Activated CD4-positive, alpha-beta T cell treated with anti-CD3 and anti-CD28 coated beads for 1 hour (primary cell): Measurements from ENCODE around the gene SLC16A5.

Source experiments
- DNase-seq: peaks from one replicate; pipeline ENCODE4 v3.0.0-alpha.2; 2020

SLC16A5 gene

DNA sequence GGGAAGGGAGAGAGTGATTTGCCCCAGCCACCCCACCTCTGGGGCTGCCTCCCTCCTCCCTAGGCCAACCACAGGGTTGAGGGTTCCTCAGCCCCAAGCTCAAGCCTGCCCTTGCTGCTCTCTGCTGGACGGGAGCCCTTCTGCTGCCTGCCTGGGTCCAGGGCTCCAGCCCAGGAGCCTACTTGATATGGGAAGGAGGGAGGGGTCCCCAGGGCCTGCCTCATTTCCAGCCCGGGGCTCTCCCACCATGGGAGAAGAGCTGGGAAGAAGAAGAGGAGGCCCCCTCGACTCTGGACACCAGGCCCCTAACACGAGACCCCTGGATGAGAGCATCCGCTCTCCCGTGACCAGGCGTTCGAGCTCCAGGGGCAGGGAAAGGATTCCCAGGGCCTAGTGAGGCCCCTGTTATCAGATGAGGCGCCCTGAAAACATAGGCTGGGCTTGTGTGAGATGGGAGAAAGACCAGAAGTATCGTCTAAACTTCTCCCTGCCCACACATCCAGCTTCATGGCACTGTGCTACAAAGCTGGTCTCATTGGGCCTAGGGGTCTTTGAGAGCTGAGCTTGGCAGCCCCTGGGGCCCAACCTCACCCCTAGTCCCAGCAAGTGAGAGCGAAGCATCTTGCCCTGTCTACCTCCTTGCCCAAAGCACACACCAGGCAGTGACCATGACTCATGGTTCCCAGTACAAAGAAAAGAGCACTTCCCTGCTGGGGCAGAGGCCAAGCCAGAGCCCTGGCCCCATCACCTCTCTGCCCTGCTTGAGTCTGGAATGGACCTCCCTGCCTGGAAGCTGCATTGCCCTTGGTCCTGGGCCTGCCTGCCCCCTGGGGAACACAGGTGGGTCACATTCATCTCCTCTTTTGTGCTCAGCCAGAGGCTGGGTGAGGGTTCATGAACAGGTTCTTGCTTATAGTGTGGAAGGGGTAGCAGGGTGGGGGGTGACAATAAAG, 987 bp downstream of the SLC16A5 start:
- DNase-seq = no peak

DNA sequence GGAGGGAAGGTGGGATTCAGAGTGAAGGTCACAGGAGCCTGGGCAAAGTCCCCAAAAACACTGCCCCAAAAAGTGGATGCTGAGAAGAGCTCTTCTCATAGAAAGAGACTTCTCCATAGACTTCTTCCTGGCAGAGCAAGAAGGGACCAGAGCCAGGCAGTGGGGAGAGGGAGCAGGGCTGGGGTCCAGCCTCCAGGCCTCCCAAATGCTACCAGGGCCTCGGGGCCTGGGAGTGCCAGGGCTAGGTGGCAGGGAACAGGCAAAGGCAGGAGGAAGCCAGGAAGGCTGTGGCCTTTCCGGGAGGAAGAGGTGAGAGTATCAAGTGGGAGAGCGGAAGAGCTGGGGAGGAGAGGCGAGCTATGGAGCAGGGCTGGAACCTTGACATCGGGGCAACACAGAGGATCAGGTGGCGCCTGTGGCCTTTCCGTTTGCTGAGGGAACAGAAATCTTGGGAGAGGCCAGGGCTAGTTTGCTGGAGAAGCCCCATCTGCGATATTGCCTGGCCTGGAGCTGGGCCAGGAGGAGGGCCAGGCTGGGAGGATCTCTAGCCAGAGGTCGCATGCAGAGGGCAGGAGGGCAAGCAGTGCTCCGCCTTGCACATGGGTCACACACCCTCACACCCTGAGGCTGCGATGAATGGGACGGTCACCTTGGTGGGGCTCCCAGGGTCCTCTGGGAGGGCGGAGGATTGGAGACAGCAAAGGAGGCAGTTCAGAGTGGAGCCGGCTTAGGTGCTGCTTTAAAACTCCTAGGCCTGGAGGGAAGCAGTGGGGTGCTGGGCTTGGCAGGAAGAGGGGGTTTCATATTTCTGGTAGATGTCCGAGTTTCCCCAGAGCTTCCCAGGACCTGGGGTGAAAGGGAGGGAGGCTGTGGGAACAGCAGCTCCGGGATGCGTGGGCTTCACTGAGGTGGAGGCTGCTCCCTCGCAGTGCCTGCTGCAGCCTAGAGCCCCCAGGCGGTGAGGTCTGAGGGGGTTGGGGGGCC, 3.4 kb downstream of the SLC16A5 start:
- DNase-seq = no peak

DNA sequence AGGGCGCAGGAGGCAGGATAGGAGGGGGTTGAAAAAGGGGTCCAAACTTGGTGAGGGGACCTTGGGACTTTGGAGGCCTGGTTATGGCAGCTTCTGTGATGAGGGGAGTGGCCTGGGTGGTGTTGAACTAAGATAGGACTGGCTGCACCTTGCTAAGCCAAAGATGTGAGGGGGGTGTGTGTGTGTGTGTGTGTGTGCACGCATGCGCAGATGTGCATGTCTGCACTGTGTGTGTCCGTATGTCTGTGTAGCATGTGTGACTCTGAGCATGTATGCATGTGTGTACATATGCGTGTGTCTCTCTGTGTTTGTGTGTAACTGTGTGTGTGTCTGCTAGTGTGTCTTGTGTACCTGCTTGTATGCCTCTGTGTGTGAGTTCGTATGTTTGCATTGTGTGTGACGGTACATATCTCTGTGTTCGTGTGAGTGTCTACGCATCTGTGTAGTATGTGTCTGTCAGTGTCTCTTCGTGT, 4.1 kb downstream of the SLC16A5 start:
- no peak for DNase-seq

DNA sequence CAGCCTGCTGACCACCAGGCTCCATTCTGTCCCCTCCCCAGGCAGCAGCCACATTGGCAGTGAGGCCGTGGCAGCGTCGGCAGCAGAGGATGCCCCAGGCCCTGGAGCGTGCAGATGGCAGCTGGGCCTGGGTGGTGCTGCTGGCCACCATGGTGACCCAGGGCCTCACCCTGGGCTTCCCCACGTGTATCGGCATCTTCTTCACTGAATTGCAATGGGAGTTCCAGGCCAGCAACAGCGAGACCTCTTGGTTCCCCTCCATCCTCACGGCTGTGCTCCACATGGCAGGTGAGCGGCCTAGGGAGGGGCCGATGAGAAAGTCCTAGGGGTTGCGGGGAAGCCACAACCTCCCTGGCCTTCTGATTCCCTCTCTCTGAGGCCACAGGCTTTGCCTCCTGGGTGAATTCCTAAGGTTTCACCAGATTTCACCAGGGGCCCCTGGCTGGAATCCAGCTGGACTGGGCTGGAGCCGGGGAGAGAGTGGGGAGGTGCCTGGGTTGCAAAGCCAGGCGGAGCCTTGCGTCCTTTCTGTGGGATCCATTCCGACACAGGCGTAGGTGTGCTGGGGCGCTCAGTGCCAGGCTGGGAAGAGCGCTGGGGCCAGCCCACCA, 5.9 kb downstream of the SLC16A5 start:
- DNase-seq = no peak

DNA sequence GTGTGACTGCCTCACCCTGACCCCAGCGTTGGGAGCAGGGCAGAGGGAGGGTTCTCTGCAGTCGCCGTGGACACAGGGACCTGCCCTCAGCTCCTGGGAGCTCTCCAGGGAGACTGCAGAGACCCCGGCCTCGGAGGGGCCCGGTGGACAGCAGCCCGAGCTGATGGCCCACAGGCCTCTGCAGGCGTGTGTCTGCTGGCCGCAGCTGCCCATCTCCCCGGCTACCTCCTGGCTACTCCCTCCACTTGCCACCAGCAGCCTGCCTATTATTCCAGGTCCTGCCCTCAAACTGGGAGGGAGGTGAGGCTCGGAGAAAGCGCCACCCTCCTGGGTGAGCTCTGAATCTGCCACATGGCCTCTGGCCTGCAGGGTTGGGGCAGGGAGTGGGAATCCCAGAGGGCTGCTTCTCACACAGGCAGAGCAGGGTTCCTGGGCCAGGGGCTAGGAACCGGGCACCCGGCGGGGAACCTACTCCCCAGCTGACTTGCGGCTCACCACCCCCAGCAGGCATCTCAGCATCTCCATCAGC, 7.2 kb downstream of the SLC16A5 start:
- DNase-seq = no peak

DNA sequence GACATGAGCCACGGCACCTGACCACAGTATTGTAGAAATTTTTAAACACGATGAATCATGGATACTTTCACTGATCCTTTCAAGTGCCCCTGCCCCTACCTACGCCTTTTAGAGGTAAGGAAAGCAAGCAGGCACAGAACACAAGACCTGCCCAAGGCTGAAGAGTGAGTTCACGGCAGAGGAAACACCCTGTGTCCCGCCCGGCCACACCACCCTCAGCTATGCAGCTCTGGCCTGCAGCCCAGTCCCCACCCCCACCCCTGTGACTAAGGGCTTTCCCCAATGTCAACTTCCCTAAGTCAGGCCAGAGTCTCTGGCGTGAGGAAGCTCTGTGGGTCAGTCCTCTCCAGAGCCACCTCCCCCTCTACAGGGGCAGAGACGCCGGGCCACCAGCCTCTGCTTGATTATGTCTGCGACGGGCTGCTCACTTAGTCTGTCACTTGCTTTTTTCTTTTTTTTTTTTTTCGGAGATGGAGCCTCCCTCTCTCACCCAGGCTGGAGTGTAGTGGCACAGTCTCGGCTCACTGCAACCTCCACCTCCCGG, 8.4 kb downstream of the SLC16A5 start:
- no peak for DNase-seq

DNA sequence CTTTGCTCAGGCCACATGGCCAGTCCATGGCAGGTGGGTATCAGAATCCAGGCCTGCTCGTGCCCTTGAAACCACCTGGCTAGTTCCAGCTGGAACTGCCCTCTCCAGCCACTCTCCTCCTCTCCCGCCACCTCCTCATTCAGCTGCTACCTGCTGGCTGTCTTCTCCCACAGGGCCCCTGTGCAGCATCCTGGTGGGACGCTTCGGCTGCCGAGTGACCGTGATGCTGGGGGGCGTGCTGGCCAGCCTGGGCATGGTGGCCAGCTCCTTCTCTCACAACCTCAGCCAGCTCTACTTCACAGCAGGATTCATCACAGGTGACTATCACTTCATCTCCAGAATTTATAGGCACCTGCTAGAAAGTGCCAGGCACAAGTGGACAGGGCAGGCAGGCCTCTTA, 10.1 kb downstream of the SLC16A5 start:
- DNase-seq = no peak

DNA sequence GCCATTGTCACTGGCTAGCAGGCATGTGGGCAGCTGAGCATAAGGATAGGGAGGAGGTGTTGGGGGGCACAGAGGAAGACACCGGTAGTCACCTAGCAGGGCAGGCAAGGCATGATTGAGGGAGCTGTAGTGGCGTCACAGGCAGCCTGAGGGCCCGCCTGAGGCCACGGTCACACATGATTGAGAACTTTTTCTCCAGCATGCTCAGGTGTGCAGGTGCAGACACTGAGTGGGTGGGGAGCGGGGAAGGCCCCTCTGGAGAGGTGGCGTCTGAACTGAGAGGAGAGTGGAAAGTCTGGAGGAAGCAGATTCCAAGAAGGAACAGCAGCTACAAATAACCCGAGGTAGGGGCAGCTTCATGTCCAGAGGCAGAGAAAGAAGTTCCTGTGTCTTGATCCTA, 11.1 kb downstream of the SLC16A5 start:
- DNase-seq = no peak

DNA sequence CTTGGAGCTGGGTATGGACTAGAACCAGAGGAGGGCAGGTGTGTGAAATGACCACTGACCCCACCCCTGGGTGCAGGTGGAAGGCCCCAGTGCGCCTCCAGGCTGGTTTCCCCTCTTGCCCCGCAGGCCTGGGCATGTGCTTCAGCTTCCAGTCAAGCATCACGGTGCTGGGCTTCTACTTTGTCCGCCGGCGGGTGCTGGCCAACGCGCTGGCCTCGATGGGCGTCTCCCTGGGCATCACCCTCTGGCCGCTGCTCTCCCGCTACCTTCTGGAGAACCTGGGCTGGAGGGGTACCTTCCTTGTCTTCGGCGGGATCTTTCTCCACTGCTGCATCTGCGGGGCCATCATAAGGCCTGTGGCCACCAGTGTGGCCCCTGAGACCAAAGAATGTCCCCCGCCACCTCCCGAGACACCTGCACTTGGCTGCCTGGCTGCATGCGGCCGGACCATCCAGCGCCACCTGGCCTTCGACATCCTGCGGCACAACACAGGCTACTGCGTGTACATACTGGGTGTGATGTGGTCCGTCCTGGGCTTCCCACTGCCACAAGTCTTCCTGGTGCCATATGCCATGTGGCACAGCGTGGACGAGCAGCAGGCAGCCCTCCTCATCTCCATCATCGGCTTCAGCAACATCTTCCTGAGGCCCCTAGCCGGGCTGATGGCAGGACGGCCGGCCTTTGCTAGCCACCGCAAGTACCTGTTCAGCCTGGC, 12.3 kb downstream of the SLC16A5 start:
- no peak for DNase-seq

DNA sequence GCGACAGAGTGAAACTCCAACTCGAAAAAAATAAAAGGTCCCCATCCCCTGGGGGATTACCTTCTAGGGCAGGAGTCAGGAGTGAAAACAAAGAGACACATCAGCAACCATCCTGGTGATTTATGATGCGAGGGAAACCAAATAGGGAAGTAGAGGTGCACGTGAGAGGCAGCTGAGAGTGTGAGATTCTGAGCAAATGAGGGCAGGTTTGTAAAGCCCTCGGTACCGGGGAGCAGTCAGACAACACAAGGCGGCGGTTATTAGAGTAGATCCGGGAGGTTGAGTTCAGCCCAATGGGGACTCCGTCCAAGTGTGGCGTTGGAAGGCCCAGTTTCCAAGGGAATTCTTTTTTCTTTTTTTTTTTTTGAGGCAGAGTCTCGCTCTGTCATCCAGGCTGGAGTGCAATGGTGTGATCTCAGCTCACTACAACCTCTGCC, 14.6 kb downstream of the SLC16A5 start:
- DNase-seq = no peak

DNA sequence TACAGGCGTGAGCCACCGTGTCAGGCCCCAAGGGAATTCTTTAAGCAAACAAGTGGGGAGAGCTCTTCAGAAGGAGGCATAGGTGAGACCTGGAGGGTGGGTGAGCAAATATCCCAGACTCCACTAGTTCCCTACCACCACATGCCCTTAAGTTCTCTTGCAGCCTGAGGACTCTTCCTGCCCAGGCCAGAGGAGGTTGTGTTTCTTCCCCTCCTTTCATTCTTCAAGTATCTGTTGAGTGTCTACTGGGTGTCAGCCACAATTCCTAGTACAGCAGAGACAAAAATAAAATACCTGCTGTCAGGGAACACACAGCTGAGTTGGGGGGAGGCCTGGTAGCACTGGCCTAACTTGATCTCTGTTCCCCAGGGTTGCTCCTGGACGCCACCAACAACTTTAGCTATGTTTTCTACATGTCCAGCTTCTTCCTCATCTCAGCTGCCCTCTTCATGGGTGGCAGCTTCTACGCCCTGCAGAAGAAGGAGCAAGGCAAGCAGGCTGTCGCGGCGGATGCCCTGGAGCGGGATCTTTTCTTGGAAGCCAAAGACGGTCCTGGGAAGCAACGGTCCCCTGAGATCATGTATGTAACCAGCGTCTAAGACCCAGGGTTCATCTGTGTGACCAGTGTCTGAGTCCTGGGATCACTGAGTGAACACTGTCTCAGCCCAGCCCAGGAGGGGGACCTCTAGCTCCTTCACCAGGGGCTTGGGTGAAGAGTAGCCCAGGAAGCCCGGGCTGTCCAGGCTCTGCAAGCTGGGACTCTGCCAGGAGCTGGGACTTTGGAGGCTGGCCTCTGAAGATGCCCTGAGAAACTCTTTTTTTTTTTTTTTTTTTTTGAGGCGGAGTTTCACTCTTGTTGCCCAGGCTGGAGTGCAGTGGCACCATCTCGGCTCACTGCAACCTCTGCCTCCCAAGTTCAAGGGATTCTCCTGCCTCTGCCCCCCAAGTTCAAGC, 16.1 kb downstream of the SLC16A5 start:
- DNase-seq = no peak

DNA sequence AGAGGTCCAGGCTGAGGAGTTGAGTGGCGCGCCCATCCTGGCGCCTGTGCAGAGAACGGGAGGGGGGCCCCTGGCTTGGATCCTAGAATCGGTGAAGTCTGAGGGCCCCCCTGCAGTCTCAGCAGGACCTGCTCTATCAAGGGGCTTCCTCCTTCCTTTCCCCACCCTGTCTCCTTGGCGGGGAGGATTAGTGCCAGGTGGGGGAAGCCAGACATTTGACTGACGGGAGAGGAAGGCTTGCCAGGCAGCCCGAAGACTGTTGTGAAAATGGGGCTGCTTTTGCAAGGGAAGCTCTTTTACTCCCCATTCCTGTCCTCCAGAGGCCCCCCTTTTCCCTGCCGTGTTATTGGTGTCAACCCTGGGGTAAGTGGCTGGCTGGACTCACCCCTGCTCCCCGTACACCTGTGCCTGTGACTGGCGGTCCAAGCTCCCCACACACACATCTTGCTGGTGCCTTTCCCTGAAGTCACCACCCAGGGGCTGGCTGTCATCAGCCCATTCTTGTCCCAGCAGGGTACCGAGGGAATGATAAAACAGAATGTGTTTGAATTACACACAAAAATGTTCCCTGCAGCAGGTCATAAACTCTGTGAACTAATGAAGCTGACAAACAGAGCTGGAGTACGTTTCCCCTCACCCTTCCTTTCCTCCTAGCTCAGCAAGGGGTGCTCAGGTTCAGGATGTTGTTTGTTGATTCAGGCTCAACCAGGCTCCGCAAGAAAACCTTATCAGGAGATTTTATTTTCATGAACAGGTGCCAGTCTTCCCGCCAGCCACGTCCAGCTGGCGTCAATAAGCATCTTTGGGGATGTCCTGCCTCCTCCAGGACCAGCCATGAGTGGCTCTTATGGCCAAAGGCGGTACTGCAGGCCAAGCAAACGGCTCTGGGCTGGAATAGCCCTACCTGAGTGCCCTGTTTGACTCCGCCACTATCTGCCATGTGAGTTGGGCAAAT, 17.6 kb downstream of the SLC16A5 start:
- DNase-seq = no peak

DNA sequence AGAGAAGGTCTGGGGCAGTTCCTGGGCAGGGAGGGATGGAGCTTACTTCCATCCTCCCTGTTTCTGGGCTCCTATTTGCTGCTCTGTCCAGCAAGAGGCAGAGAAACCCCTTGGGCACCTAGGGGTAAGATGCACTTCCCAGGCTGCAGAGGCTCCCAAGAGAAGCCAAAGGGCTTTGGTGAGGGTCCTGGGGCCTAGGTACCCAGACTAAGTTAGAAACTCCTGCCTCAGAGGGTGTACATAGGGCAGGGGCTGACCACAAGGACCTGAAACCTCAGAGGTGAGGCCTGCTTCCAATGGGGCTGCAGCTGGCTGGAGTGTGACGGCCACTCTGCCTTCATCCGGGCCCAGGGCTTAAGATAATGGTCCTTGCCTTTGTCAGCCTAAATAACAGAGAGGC, 20.4 kb downstream of the SLC16A5 start:
- no peak for DNase-seq

DNA sequence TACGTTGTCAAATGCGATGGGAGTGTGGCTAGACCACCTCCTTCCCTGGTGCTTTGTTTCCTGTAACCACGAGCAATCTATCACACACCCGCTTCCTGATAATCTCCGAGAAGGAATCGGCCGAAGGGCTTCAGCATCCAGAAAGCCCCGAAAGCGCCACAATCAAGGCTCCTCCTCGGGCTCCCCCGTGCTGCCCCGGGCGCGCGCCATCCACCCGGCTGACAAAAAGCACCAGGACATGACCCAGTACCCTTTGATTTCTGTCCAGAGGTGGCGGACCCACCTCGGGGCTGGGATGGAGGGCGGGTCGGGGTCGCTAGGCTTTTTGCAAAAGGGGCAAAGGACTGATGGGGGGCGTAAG, 21.3 kb downstream of the SLC16A5 start:
- DNase-seq = no peak

DNA sequence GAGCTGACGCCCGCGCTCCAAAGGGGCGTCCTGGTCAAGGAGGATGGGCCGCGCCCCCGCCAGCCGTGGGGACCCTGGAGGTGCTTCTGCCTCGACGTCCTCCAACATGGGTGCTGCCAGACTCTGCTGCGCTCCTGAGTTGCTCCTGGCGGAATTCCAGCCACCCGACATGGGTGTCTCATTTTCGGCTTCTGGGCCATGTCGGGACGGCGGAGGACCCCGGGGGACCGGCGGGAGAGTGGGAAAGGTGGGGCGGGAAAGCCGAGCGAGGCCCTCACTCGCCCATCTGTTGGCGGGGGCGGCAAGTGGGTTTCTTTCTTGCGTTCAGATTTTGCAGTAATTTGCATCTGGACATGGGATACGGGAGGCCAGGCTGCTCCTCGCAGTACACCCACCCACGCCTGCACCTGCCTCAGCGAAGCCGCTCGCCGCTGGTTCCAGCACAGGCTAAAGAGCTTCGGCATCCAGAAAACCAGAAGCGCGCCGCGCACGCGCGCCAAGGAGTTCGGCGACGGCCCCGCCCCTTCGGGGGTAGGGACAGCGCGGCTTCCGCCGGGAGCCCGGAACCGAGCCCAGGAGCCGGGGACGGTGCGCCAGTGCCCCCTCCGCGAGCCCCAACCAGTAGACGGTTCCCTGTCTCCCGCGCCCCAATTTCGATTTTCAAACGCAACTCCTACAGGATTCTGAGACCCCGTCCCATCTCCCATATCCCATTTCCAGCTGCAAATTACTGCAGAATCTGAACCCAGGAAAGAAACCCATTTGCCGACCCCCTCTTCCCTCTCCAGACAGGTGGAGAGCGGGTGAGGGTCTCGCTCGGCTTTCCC, 21.9 kb downstream of the SLC16A5 start, which contains the start of gene ARMC7:
TSS of gene ARMC7 (plus strand) at position 563 of the 827 bp plus-strand sequence. CDS start 320 bp downstream, outside the sequence.
- DNase-seq = peak; percentile 82

DNA sequence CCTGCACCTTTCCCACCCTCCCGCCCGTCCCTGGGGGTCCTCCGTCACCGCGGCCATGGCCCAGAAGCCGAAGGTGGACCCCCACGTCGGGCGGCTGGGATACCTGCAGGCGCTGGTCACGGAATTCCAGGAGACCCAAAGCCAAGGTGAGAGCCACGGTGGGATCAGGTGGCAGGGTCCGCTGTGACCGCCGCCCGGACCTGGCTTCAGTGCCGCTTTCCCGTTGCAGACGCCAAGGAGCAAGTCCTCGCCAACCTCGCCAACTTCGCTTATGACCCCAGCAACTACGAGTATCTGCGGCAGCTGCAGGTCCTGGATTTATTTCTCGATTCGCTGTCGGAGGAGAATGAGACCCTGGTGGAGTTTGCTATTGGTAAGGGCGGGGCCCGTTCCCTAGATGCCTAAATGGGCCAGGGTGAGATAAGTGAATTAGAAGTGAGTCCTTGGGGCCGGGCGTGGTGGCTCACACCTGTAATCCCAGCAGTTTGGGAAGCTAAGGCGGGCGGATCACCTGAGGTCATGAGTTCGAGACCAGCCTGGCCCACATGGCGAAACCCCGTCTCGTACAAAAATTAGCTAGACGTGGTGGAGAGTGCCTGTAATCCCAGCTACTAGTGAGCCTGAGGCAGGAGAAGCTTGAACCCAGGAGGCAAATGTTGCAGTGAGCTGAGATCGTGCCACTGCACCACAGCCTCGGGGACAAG, 22.6 kb downstream of the SLC16A5 start:
- no peak for DNase-seq

DNA sequence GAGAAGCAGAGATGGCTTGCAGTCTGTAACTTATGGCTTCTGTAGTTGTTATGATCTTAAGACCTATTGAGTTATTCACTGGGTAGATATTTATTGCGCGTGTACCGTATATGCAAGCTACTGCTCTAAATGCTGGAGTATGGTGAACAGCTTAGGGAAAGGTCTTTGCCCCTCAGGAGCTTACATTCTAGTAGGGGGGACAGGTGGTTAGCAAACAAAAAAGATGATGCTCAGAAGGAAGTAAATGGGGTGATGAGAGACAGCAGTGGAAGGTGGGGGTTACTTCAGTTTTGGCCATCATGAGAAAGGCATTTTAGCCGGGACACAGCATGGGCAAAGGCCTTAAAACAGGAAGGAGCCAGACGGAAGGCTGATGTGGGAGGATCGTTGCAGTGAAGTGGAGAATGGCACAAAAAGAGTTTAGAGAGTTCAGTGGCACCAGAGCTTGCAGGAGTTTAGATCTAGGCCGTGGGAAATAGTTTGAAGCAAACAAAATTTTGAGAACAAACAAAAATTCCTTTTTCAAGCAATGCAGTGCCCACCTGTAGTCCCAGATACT, 24.1 kb downstream of the SLC16A5 start:
- no peak for DNase-seq
